ENCODE results near the gene RRP15.

Gene RRP15

DNA sequence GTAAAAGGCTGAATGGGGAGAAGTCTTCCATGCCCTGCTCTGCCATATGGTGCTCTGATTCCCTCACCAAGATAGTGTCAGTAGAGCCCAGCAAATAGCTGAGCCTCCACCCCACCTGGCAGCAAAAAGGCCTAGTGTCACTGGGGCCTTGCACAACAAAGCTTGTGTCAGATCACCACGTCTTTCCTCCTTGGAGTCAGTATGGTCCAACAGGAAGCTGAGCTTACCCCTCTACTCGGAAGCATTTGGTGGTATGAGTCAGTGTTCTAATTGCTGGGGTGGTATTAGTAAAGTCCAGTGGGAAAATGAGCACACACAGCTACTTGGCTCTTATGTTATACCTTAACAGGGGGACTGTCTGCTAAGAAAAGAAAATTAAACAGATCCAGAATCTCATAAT lies 18.7 kb upstream of the RRP15 start:
- H3K4me1 ChIP-seq (ENCODE audit: insufficient read depth, low read length, poor library complexity, severe bottlenecking) = no peaks in the 10 kb centered on the region
- no peak overlapping the region for H3K4me3 ChIP-seq (ENCODE audit: low read length, poor library complexity, severe bottlenecking)
- H3K4me2 ChIP-seq (ENCODE audit: low read depth, low read length, poor library complexity, severe bottlenecking) = no peak overlapping the region
- no peaks in the 10 kb centered on the region for H3K36me3 ChIP-seq (ENCODE audit: insufficient read depth, low read length)
- H3K79me2 ChIP-seq (ENCODE audit: insufficient read depth, low read length) = no peaks in the 10 kb centered on the region
- no peaks in the 10 kb centered on the region for H3K9me3 ChIP-seq (ENCODE audit: insufficient read depth, low read depth, low read length)
- no peak for TF ChIP-seq EZH2phosphoT487 (IDR thresholded peaks at IDR 0.05; ENCODE audit: borderline replicate concordance)
- TF ChIP-seq, protein P1, sequence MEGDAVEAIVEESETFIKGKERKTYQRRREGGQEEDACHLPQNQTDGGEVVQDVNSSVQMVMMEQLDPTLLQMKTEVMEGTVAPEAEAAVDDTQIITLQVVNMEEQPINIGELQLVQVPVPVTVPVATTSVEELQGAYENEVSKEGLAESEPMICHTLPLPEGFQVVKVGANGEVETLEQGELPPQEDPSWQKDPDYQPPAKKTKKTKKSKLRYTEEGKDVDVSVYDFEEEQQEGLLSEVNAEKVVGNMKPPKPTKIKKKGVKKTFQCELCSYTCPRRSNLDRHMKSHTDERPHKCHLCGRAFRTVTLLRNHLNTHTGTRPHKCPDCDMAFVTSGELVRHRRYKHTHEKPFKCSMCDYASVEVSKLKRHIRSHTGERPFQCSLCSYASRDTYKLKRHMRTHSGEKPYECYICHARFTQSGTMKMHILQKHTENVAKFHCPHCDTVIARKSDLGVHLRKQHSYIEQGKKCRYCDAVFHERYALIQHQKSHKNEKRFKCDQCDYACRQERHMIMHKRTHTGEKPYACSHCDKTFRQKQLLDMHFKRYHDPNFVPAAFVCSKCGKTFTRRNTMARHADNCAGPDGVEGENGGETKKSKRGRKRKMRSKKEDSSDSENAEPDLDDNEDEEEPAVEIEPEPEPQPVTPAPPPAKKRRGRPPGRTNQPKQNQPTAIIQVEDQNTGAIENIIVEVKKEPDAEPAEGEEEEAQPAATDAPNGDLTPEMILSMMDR (conservative IDR thresholded peaks at IDR 0.05; ENCODE audit: low read length) = no peak
- H3K9me2 ChIP-seq (replicated peaks; ENCODE audit: low read depth, low read length) = no peaks in the 10 kb centered on the region
- no peaks in the 10 kb centered on the region for H3F3A ChIP-seq (ENCODE audit: low read depth)
- no peak overlapping the region for H3K9ac ChIP-seq (ENCODE audit: low read depth, low read length, poor library complexity, severe bottlenecking)
- no peaks in the 10 kb centered on the region for H3K27me3 ChIP-seq (ENCODE audit: insufficient read depth, low read length, poor library complexity, severe bottlenecking)
- H4K20me1 ChIP-seq (ENCODE audit: insufficient read depth, low read length, poor library complexity, severe bottlenecking) = no peaks in the 10 kb centered on the region
- no peak overlapping the region for H2AFZ ChIP-seq (ENCODE audit: low read length)

DNA sequence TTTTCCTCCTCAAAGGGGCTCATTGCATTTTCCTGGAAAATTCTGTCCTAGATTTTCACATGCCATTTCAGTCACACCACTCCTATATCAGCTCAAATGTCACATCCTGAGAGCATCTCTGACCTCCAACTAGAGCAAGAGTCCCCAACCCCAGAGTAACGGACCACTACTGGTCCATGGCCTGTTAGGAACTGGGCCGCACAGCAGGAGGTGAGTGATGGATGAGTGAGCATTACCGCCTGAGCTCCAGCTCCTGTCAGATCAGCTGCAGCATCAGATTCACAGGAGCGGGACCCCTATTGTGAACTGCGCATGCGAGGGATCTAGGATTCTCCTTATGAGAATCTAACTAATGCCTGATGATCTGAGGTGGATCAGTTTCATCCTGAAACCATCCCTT lies 12.7 kb upstream of the RRP15 start:
- no peaks in the 10 kb centered on the region for H3F3A ChIP-seq (ENCODE audit: low read depth)
- no peaks in the 10 kb centered on the region for H3K27me3 ChIP-seq (ENCODE audit: insufficient read depth, low read length, poor library complexity, severe bottlenecking)
- no peak overlapping the region for H3K4me2 ChIP-seq (ENCODE audit: low read depth, low read length, poor library complexity, severe bottlenecking)

DNA sequence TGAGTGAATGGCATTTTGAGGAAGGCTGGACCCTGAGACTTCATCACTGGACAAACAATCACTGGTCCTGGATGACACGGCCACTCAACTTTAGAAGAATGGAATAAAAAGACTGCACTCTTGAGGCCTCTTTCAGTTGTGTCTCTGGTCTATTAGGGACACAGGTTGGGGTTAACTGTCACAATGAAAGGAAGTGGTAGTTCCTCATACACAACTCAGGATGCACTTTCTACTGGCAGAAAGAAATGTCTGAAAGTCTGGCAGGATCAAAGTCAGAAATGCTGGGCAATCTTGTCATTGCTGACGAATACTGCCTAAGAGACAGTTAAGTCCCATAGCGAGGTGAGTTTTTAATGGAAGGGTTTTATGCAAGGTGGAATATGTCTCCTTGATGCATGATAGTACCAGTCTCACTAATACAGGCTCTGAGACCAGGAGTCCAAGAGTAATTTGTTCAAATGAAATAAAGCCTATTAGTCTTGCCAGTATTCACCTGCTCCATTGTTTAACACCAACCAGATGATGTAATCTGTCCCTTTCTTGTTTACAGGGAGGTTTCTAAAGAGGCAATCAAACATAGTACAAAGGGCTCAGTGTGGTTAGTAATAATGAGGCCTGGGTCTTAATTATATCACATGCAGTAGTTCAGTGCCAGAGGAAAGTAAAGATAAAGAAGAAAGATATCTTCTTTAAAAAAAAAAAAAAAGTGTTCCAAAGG lies 11.2 kb upstream of the RRP15 start:
- Histone ChIP-seq H3K36me3 (ENCODE audit: insufficient read depth, low read length) (no peaks in the 10 kb centered on the region), H3K9me3 (ENCODE audit: insufficient read depth, low read depth, low read length) (no peaks in the 10 kb centered on the region), H4K20me1 (ENCODE audit: insufficient read depth, low read length, poor library complexity, severe bottlenecking) (no peaks in the 10 kb centered on the region), H3K9me2 (replicated peaks; ENCODE audit: low read depth, low read length) (no peaks in the 10 kb centered on the region), H3F3A (ENCODE audit: low read depth) (no peaks in the 10 kb centered on the region), H2AFZ (ENCODE audit: low read length) (peak overlapping the region; percentile 9; the same call in 1 of the 2 replicates), H3K79me2 (ENCODE audit: insufficient read depth, low read length) (no peaks in the 10 kb centered on the region), H3K4me2 (ENCODE audit: low read depth, low read length, poor library complexity, severe bottlenecking) (no peak overlapping the region), H3K9ac (ENCODE audit: low read depth, low read length, poor library complexity, severe bottlenecking) (no peak overlapping the region), H3K27me3 (ENCODE audit: insufficient read depth, low read length, poor library complexity, severe bottlenecking) (no peaks in the 10 kb centered on the region), H3K4me3 (ENCODE audit: low read length, poor library complexity, severe bottlenecking) (no peak overlapping the region), H3K4me1 (ENCODE audit: insufficient read depth, low read length, poor library complexity, severe bottlenecking) (peaks cover 12% of the 10 kb centered on the region)
- no peak for TF ChIP-seq EZH2phosphoT487 (IDR thresholded peaks at IDR 0.05; ENCODE audit: borderline replicate concordance)
- TF ChIP-seq, protein P1 (conservative IDR thresholded peaks at IDR 0.05; ENCODE audit: low read length) = no peak

More for the DNA sequence above, 12.7 kb upstream of the RRP15 start:
- TF ChIP-seq, protein P1 (conservative IDR thresholded peaks at IDR 0.05; ENCODE audit: low read length) = no peak
- TF ChIP-seq EZH2phosphoT487 (IDR thresholded peaks at IDR 0.05; ENCODE audit: borderline replicate concordance) = no peak
- Histone ChIP-seq H3K9me3 (ENCODE audit: insufficient read depth, low read depth, low read length) (no peaks in the 10 kb centered on the region), H3K9ac (ENCODE audit: low read depth, low read length, poor library complexity, severe bottlenecking) (no peak overlapping the region), H4K20me1 (ENCODE audit: insufficient read depth, low read length, poor library complexity, severe bottlenecking) (no peaks in the 10 kb centered on the region), H2AFZ (ENCODE audit: low read length) (no peak overlapping the region), H3K79me2 (ENCODE audit: insufficient read depth, low read length) (no peaks in the 10 kb centered on the region), H3K36me3 (ENCODE audit: insufficient read depth, low read length) (no peaks in the 10 kb centered on the region), H3K9me2 (replicated peaks; ENCODE audit: low read depth, low read length) (no peaks in the 10 kb centered on the region), H3K4me3 (ENCODE audit: low read length, poor library complexity, severe bottlenecking) (no peak overlapping the region), H3K4me1 (ENCODE audit: insufficient read depth, low read length, poor library complexity, severe bottlenecking) (peaks cover 12% of the 10 kb centered on the region)
